ENCODE data around the gene ACACA. TPM values are rescaled to one million over a fixed set of nuclear protein-coding genes. Genes with fewer than 3 reads are reported as not detected.

Gene ACACA
- total and polyA plus RNA-seq, 2 donors from 2014 or later: 13.8 to 34.9 TPM

DNA sequence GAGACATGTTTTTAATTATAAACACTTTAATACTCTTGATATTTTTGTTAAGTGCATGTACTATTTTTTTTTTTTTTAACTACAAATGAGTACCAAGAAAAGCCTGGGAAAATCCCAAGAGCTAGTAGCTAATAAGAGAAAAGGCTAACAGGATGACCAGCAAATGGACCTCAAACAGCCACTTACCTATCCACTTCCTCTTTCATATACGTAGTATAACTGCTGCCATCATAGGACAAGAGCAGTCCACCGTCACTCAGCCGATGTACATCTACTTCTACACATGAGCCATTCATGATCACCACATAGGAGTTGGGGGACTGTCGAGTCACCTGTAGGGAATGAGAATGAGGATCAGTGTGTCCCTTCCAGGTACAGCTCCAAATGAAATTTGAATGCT is 158.8 kb downstream of the ACACA start:
- peaks cover 9 to 20% (median 16%) of the 10 kb centered on the region in 3 donors for H3K36me3 ChIP-seq (ENCODE audit: control insufficient read depth in 2 of 3, insufficient read depth in 3 of 3, low read length in 3 of 3)
- intact Hi-C loops (cut with DNase I): no loop called here

DNA sequence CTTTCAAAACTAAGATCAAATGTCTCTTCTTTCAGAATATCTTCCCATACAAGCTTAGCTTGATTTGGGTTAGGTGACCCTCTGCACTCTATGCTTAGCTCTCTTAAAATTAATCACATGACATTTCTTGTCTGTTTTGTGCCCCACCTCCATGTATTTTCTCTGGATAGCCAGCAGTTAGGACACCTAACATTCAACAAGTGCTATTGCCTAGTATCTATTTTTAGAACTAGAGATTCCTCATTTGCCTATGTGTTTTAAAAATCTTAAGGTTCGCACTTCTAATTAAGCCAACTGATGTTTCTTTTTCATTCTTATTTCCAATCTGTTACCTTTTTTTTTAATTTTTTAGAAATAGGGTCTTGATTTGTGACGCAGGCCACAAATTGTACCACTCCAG is 160.6 kb downstream of the ACACA start:
- H3K4me1 ChIP-seq (ENCODE audit: control insufficient read depth in 2 of 3, insufficient read depth in 2 of 3, low read depth in 1 of 3, low read length in 3 of 3): no peaks in the 10 kb centered on the region

More for the DNA sequence above, 158.8 kb downstream of the ACACA start:
- Histone ChIP-seq H3K27me3 (ENCODE audit: control insufficient read depth, insufficient read depth, low read length) (no peaks in the 10 kb centered on the region), H3K4me3 (ENCODE audit: low read length in 3 of 3) (no peak overlapping the region), H3K9ac (ENCODE audit: low read length in 3 of 3) (no peak overlapping the region), H3K4me1 (ENCODE audit: control insufficient read depth in 2 of 3, insufficient read depth in 2 of 3, low read depth in 1 of 3, low read length in 3 of 3) (no peaks in the 10 kb centered on the region), H3K27ac (ENCODE audit: low read depth in 2 of 2, low read length in 2 of 2) (no peak overlapping the region), H3K9me3 (ENCODE audit: control insufficient read depth in 2 of 3, insufficient read depth in 1 of 3, low read length in 3 of 3) (no peaks in the 10 kb centered on the region)
- FAIRE-seq (no peak), DNase-seq (no peak)
- TF ChIP-seq, protein P1, sequence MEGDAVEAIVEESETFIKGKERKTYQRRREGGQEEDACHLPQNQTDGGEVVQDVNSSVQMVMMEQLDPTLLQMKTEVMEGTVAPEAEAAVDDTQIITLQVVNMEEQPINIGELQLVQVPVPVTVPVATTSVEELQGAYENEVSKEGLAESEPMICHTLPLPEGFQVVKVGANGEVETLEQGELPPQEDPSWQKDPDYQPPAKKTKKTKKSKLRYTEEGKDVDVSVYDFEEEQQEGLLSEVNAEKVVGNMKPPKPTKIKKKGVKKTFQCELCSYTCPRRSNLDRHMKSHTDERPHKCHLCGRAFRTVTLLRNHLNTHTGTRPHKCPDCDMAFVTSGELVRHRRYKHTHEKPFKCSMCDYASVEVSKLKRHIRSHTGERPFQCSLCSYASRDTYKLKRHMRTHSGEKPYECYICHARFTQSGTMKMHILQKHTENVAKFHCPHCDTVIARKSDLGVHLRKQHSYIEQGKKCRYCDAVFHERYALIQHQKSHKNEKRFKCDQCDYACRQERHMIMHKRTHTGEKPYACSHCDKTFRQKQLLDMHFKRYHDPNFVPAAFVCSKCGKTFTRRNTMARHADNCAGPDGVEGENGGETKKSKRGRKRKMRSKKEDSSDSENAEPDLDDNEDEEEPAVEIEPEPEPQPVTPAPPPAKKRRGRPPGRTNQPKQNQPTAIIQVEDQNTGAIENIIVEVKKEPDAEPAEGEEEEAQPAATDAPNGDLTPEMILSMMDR (IDR thresholded peaks at IDR 0.05; ENCODE audit: borderline replicate concordance, extremely low read depth, insufficient read depth): no peak

DNA sequence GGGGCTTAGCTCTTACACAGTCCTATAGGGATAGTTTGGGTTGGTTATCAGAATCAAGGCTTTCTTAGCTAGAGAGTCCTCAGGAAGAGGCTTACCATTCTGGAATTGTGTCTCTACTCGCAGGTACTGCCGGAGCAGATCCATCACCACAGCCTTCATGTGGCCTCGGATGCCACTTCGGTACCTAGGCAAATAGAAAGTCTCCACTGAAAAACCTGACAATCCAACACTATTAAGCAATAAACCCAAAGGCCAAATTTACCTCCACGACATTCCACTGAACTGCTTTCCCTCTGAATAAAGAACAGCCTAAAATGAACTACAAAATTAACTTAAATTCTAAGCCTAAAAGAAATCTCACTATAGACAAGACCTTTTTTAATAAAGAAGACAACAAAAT is 166.3 kb downstream of the ACACA start:
- TF ChIP-seq, protein P1 (IDR thresholded peaks at IDR 0.05; ENCODE audit: borderline replicate concordance, extremely low read depth, insufficient read depth): no peak
- no peaks in the 10 kb centered on the region for H3K9me3 ChIP-seq (ENCODE audit: control insufficient read depth in 2 of 3, insufficient read depth in 1 of 3, low read length in 3 of 3)
- no peaks in the 10 kb centered on the region for H3K4me1 ChIP-seq (ENCODE audit: control insufficient read depth in 2 of 3, insufficient read depth in 2 of 3, low read depth in 1 of 3, low read length in 3 of 3)
- no peak overlapping the region for H3K9ac ChIP-seq (ENCODE audit: low read length in 3 of 3)
- H3K27me3 ChIP-seq (ENCODE audit: control insufficient read depth, insufficient read depth, low read length): no peaks in the 10 kb centered on the region
- no peak for DNase-seq
- H3K27ac ChIP-seq (ENCODE audit: low read depth in 2 of 2, low read length in 2 of 2): no peak overlapping the region
- H3K36me3 ChIP-seq (ENCODE audit: control insufficient read depth in 2 of 3, insufficient read depth in 3 of 3, low read length in 3 of 3): peaks cover 5 to 11% (median 11%) of the 10 kb centered on the region in 3 donors
- intact Hi-C loops (cut with DNase I): no loop called here
- H3K4me3 ChIP-seq (ENCODE audit: low read length in 3 of 3): no peak overlapping the region
- FAIRE-seq: no peak

More for the DNA sequence above, 160.6 kb downstream of the ACACA start:
- no peaks in the 10 kb centered on the region for H3K27me3 ChIP-seq (ENCODE audit: control insufficient read depth, insufficient read depth, low read length)
- no peaks in the 10 kb centered on the region for H3K9me3 ChIP-seq (ENCODE audit: control insufficient read depth in 2 of 3, insufficient read depth in 1 of 3, low read length in 3 of 3)
- intact Hi-C loops (cut with DNase I): no loop called here
- H3K9ac ChIP-seq (ENCODE audit: low read length in 3 of 3): no peak overlapping the region
- peaks cover 10 to 16% (median 14%) of the 10 kb centered on the region in 3 donors for H3K36me3 ChIP-seq (ENCODE audit: control insufficient read depth in 2 of 3, insufficient read depth in 3 of 3, low read length in 3 of 3)
- no peak overlapping the region for H3K27ac ChIP-seq (ENCODE audit: low read depth in 2 of 2, low read length in 2 of 2)
- FAIRE-seq: no peak
- no peak for DNase-seq
- no peak overlapping the region for H3K4me3 ChIP-seq (ENCODE audit: low read length in 3 of 3)
- TF ChIP-seq, protein P1 (IDR thresholded peaks at IDR 0.05; ENCODE audit: borderline replicate concordance, extremely low read depth, insufficient read depth): no peak

All from kidney (tissue), 14 donors.